Esophagus muscularis mucosa (tissue), 3 donors: Measurements from ENCODE around the gene ITPR3.

ENCODE experiments used
- CTCF ChIP-seq, 3 experiments: fragments of 200-600 bp in 2 of 3; fragments of 450-650 bp in 1 of 3; sonication (generic) in 2 of 3; IDR thresholded peaks; one replicate each; pipeline ENCODE4 v1.5.1; 2017 to 2019; ENCODE audit warnings: antibody characterized with exemption in 3 of 3, mild to moderate bottlenecking in 2 of 3, moderate library complexity in 1 of 3
- POLR2A ChIP-seq: fragments of 450-650 bp; IDR thresholded peaks from one replicate; pipeline ENCODE4 v1.6.1; 2017; ENCODE audit warnings: antibody characterized with exemption, moderate library complexity, mild to moderate bottlenecking, low read depth
- POLR2AphosphoS5 ChIP-seq, 2 donors: sonication (generic); formaldehyde crosslinking; IDR thresholded peaks; one replicate each; pipeline ENCODE4 v1.6.1; 2017; ENCODE audit warnings: antibody characterized with exemption in 2 of 2

- TF ChIP-seq POLR2A = no peak
- TF ChIP-seq CTCF (IDR thresholded peaks at IDR 0.05) = no peak
- TF ChIP-seq POLR2AphosphoS5 (IDR thresholded peaks at IDR 0.05) = no peak
These were observed 95.9 kb downstream of the ITPR3 start for GRCh38 chr6:33716890-33717632.
